Ishikawa (cell line): ENCODE data around the gene PSMD13.

Experiments
- CEBPB ChIP-seq: IDR thresholded peaks from 2 replicates; pipeline ENCODE4 v1.6.1; 2012
- CREB1 ChIP-seq: IDR thresholded peaks from 2 replicates; pipeline ENCODE4 v1.6.1; 2012; ENCODE audit warnings: low read depth
- EGR1 ChIP-seq: IDR thresholded peaks from 2 replicates; pipeline ENCODE4 v1.6.1; 2012
- EP300 ChIP-seq: IDR thresholded peaks from 2 replicates; pipeline ENCODE4 v1.6.1; 2012; ENCODE audit warnings: borderline replicate concordance
- FOXM1 ChIP-seq: IDR thresholded peaks from 2 replicates; pipeline ENCODE4 v1.6.1; 2012; ENCODE audit warnings: low read depth, borderline replicate concordance
- MAX ChIP-seq: IDR thresholded peaks from 2 replicates; pipeline ENCODE4 v1.6.1; 2012
- NFIC ChIP-seq: IDR thresholded peaks from 2 replicates; pipeline ENCODE4 v1.6.1; 2012
- RAD21 ChIP-seq: IDR thresholded peaks from 2 replicates; pipeline ENCODE4 v1.6.1; 2012; ENCODE audit warnings: low read depth
- REST ChIP-seq: IDR thresholded peaks from 2 replicates; pipeline ENCODE4 v1.6.1; 2012; ENCODE audit warnings: low read depth, mild to moderate bottlenecking
- TAF1 ChIP-seq: IDR thresholded peaks from 2 replicates; pipeline ENCODE4 v1.6.1; 2012; ENCODE audit warnings: low read depth, mild to moderate bottlenecking
- TCF12 ChIP-seq: IDR thresholded peaks from 2 replicates; pipeline ENCODE4 v1.6.1; 2012; ENCODE audit warnings: low read depth
- TEAD4 ChIP-seq: IDR thresholded peaks from 2 replicates; pipeline ENCODE4 v1.6.1; 2012
- USF1 ChIP-seq: IDR thresholded peaks from 2 replicates; pipeline ENCODE4 v1.6.1; 2012
- YY1 ChIP-seq: IDR thresholded peaks from 2 replicates; pipeline ENCODE4 v1.6.1; 2012; ENCODE audit warnings: low read depth
- ZBTB7A ChIP-seq: IDR thresholded peaks from 2 replicates; pipeline ENCODE4 v1.6.1; 2012; ENCODE audit warnings: low read depth

Gene PSMD13

GRCh38 chr11:198236-198806, 38.5 kb upstream of the PSMD13 start:
- TF ChIP-seq EP300 (no peak), TAF1 (no peak), CEBPB (no peak), USF1 (no peak), ZBTB7A (no peak), NFIC (no peak), RAD21 (no peak), FOXM1 (no peak)

- TF ChIP-seq TCF12 = no peak
- no peak for TF ChIP-seq YY1
- TF ChIP-seq NFIC = no peak
- TF ChIP-seq REST = no peak
- TF ChIP-seq RAD21 = no peak
- no peak for TF ChIP-seq CEBPB
- no peak for TF ChIP-seq FOXM1
- TF ChIP-seq TAF1 = no peak
- no peak for TF ChIP-seq EGR1
- TF ChIP-seq USF1 = no peak
- TF ChIP-seq MAX = no peak
- TF ChIP-seq EP300 = no peak
- no peak for TF ChIP-seq CREB1
- no peak for TF ChIP-seq ZBTB7A
- TF ChIP-seq TEAD4 = no peak
These were observed 37.7 kb upstream of the PSMD13 start for GRCh38 chr11:199004-199581.

GRCh38 chr11:199782-200181, 37.0 kb upstream of the PSMD13 start:
- TF ChIP-seq EP300 (no peak), YY1 (no peak), EGR1 (no peak), TAF1 (no peak), CEBPB (no peak), CREB1 (no peak), REST (no peak), NFIC (no peak)

GRCh38 chr11:200224-201003, 36.4 kb upstream of the PSMD13 start:
- TF ChIP-seq EGR1 = no peak
- no peak for TF ChIP-seq RAD21
- no peak for TF ChIP-seq CEBPB
- no peak for TF ChIP-seq TCF12
- TF ChIP-seq CREB1 = no peak

GRCh38 chr11:201966-202365, 34.8 kb upstream of the PSMD13 start:
- no peak for TF ChIP-seq EGR1
- TF ChIP-seq TAF1 = no peak
- TF ChIP-seq ZBTB7A = no peak
- no peak for TF ChIP-seq YY1
- no peak for TF ChIP-seq NFIC
- TF ChIP-seq REST = no peak
- TF ChIP-seq RAD21 = no peak
- no peak for TF ChIP-seq TCF12
- TF ChIP-seq MAX = no peak
- TF ChIP-seq EP300 = no peak
- TF ChIP-seq TEAD4 = no peak
- TF ChIP-seq FOXM1 = no peak
